Erythroblast (primary cell): ENCODE results near the gene PTPRD.

Experiments
- GATA1 ChIP-seq: IDR thresholded peaks from 2 replicates; pipeline ENCODE4 v1.6.1; 2011; ENCODE audit warnings: low read depth, mild to moderate bottlenecking, control low read depth, low read length, moderate library complexity
- POLR2A ChIP-seq: IDR thresholded peaks from 2 replicates; pipeline ENCODE4 v1.6.1; 2011; ENCODE audit warnings: mild to moderate bottlenecking, low read length

- TF ChIP-seq POLR2A (no peak), GATA1 (no peak)
Observed at GRCh38 chr9:8903077-8903476, 1709.7 kb downstream of the PTPRD start.
